GM12891 (cell line): ENCODE data around the gene FAM53A.

Experiments
- POLR2A ChIP-seq: IDR thresholded peaks from 2 replicates; pipeline ENCODE4 v1.6.1; 2011; ENCODE audit warnings: low read depth, low read length, control low read depth
- POLR2AphosphoS5 ChIP-seq: IDR thresholded peaks from 2 replicates; pipeline ENCODE4 v1.6.1; 2011; ENCODE audit warnings: low read depth, low read length, control low read depth
- POU2F2 ChIP-seq: IDR thresholded peaks from 2 replicates; pipeline ENCODE4 v1.6.1; 2011; ENCODE audit warnings: low read depth, mild to moderate bottlenecking, control low read depth, low read length, moderate library complexity
- SPI1 ChIP-seq: IDR thresholded peaks from 2 replicates; pipeline ENCODE4 v1.6.1; 2011; ENCODE audit warnings: low read depth, low read length, control low read depth
- TAF1 ChIP-seq: IDR thresholded peaks from 2 replicates; pipeline ENCODE4 v1.6.1; 2011; ENCODE audit warnings: low read depth, low read length, control low read depth

GRCh38 chr4:1638873-1639272 lies 45.2 kb downstream of the FAM53A start:
- no peak for TF ChIP-seq POLR2A
- no peak for TF ChIP-seq POU2F2
- no peak for TF ChIP-seq POLR2AphosphoS5
- no peak for TF ChIP-seq TAF1
- TF ChIP-seq SPI1 = no peak
